Testis (tissue), 2 donors: ENCODE results near the gene KIAA0753.

Experiments used
- CTCF ChIP-seq, 3 experiments: fragments of 450-650 bp in 2 of 3; fragments of 200-600 bp in 1 of 3; sonication (generic) in 1 of 3; IDR thresholded peaks; one replicate each; pipeline ENCODE4 v1.5.1; 2016 to 2019; ENCODE audit warnings: antibody characterized with exemption in 3 of 3, mild to moderate bottlenecking in 2 of 3, moderate library complexity in 1 of 3
- POLR2A ChIP-seq: fragments of 450-650 bp; IDR thresholded peaks from one replicate; pipeline ENCODE4 v1.6.1; 2017; ENCODE audit warnings: antibody characterized with exemption, mild to moderate bottlenecking, moderate library complexity

GRCh38 chr17:6569370-6570285 is 70.9 kb downstream of the KIAA0753 start:
- TF ChIP-seq CTCF (IDR thresholded peaks at IDR 0.05) (no peak), POLR2A (no peak)
